Progenitor cell of endocrine pancreas (in vitro differentiated cells): ENCODE data around the gene PGAP1. TPM values are rescaled to one million over a fixed set of nuclear protein-coding genes. Genes with fewer than 3 reads are reported as not detected.

Source experiments
- DNase-seq: peaks from one replicate; pipeline ENCODE4 v3.0.0; 2021; ENCODE audit warnings: low spot score; ENCODE audit not compliant: unreplicated experiment
- H3K27ac Mint-ChIP-seq: 2 replicates; pipeline ENCODE4 v1.8.0; 2021; ENCODE audit warnings: mild to moderate bottlenecking, moderate library complexity, mixed read lengths
- H3K27me3 Mint-ChIP-seq: 2 replicates; pipeline ENCODE4 v1.8.0; 2021; ENCODE audit warnings: mixed read lengths
- H3K36me3 Mint-ChIP-seq: 2 replicates; pipeline ENCODE4 v1.8.0; 2022; ENCODE audit warnings: mixed read lengths; ENCODE audit not compliant: insufficient read depth
- H3K4me1 Mint-ChIP-seq: 2 replicates; pipeline ENCODE4 v1.8.0; 2021; ENCODE audit warnings: low read depth, mixed read lengths
- H3K4me3 Mint-ChIP-seq: 2 replicates; pipeline ENCODE4 v1.8.0; 2021; ENCODE audit warnings: low read depth, mild to moderate bottlenecking, moderate library complexity, mixed read lengths
- H3K9me3 Mint-ChIP-seq: 2 replicates; pipeline ENCODE4 v1.8.0; 2021; ENCODE audit warnings: low read depth, mixed read lengths
- CTCF ChIP-seq: fragments of 200-600 bp; sonication (generic); IDR thresholded peaks from one replicate; pipeline ENCODE4 v1.5.0; 2021; ENCODE audit warnings: antibody characterized with exemption, mild to moderate bottlenecking; ENCODE audit not compliant: unreplicated experiment
- total RNA-seq: library from RNA; stranded (reverse); gene quantifications from 2 replicates; pipeline ENCODE4 v1.2.1, GENCODE V29; 2021

The PGAP1 gene
- total RNA-seq, 1 donor from 2014 or later: 54.8 TPM

GRCh38 chr2:196967775-196968174 is 41.3 kb upstream of the PGAP1 start:
- TF ChIP-seq CTCF: no peak
- no peak for DNase-seq
- Mint-ChIP-seq H3K9me3 (peaks cover 7% of the 10 kb centered on the region), H3K4me1 (peaks cover 24% of the 10 kb centered on the region), H3K4me3 (no peak overlapping the region), H3K36me3 (peaks cover 2% of the 10 kb centered on the region), H3K27me3 (no peaks in the 10 kb centered on the region), H3K27ac (no peak overlapping the region)

- no peak for DNase-seq
- Mint-ChIP-seq H3K4me3 (no peak overlapping the region), H3K27me3 (no peaks in the 10 kb centered on the region), H3K36me3 (peaks cover 2% of the 10 kb centered on the region), H3K4me1 (peaks cover 24% of the 10 kb centered on the region), H3K27ac (peak overlapping the region; percentile 66), H3K9me3 (peaks cover 7% of the 10 kb centered on the region)
- TF ChIP-seq CTCF: no peak
These were observed 40.6 kb upstream of the PGAP1 start for GRCh38 chr2:196967116-196967515.

- no peak for TF ChIP-seq CTCF
- Mint-ChIP-seq H3K36me3 (peaks cover 2% of the 10 kb centered on the region), H3K4me3 (peak overlapping the region; percentile 40), H3K27ac (peak overlapping the region; percentile 94), H3K4me1 (peaks cover 24% of the 10 kb centered on the region), H3K9me3 (peaks cover 13% of the 10 kb centered on the region), H3K27me3 (no peaks in the 10 kb centered on the region)
- DNase-seq: no peak
These were observed 39.6 kb upstream of the PGAP1 start for GRCh38 chr2:196966061-196966460.

- peak overlapping the region; percentile 94 for H3K27ac Mint-ChIP-seq
- H3K4me3 Mint-ChIP-seq: peak overlapping the region; percentile 40
- no peak for TF ChIP-seq CTCF
- no peaks in the 10 kb centered on the region for H3K27me3 Mint-ChIP-seq
- peaks cover 13% of the 10 kb centered on the region for H3K9me3 Mint-ChIP-seq
- DNase-seq: no peak
- H3K36me3 Mint-ChIP-seq: peaks cover 2% of the 10 kb centered on the region
- peaks cover 24% of the 10 kb centered on the region for H3K4me1 Mint-ChIP-seq
These were observed 39.1 kb upstream of the PGAP1 start for GRCh38 chr2:196965651-196966050.

- DNase-seq: no peak
- H3K27me3 Mint-ChIP-seq: no peaks in the 10 kb centered on the region
- H3K4me3 Mint-ChIP-seq: no peak overlapping the region
- peaks cover 31% of the 10 kb centered on the region for H3K4me1 Mint-ChIP-seq
- peaks cover 2% of the 10 kb centered on the region for H3K36me3 Mint-ChIP-seq
- no peak for TF ChIP-seq CTCF
- H3K9me3 Mint-ChIP-seq: peaks cover 13% of the 10 kb centered on the region
- H3K27ac Mint-ChIP-seq: no peak overlapping the region
These were observed 37.5 kb upstream of the PGAP1 start for GRCh38 chr2:196963961-196964360.
